ENCODE measurements around the gene C6orf132. TPM values are rescaled to one million over a fixed set of nuclear protein-coding genes. Genes with fewer than 3 reads are reported as not detected.

The C6orf132 gene
- total and polyA plus RNA-seq, 2 experiments from 2014 or later, result 3.2 to 5.2 TPM

DNA sequence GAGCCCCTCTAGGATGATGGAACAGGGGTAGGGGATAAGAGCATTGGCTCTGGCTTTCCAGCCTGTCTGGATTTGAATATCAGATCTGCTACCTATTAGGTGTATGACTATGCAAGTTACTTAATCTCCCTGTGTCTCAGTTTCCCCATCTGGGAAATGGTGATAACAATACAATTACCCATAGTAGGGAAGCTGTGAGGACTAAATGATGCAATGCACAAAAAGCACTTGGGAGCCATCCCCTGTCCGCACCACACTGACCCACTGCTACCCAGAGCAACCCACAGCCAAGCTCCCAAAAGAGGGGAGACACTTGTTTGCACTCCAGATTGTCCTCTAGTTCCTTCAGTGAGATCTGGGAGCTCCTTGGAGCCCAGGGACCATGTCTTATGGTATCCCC lies 30.1 kb downstream of the C6orf132 start:
- Histone ChIP-seq H3K27ac (no peak overlapping the region), H3K9me2 (ENCODE audit: insufficient read depth) (no peaks in the 10 kb centered on the region), H3K36me3 (ENCODE audit: low read depth) (no peaks in the 10 kb centered on the region), H4K20me1 (ENCODE audit: insufficient read depth) (no peaks in the 10 kb centered on the region), H2AFZ (no peak overlapping the region), H3K4me3 (no peak overlapping the region), H3K27me3 (replicated peaks; ENCODE audit: insufficient read depth) (no peaks in the 10 kb centered on the region), H3F3A (ENCODE audit: insufficient read depth) (no peaks in the 10 kb centered on the region), H3K9ac (no peak overlapping the region), H3K79me2 (ENCODE audit: insufficient read depth) (no peaks in the 10 kb centered on the region), H3K4me1 (ENCODE audit: insufficient read depth) (no peaks in the 10 kb centered on the region), H3K9me3 (ENCODE audit: low read depth) (no peaks in the 10 kb centered on the region), H3K4me2 (ENCODE audit: unreplicated experiment) (no peak overlapping the region)
- in situ Hi-C loops (cut with MboI), result no loop called here
- DNase-seq, result no peak
- no peak for TF ChIP-seq EZH2 (IDR thresholded peaks at IDR 0.05; ENCODE audit: insufficient read depth, poor library complexity, severe bottlenecking)
- no peak for TF ChIP-seq EZH2phosphoT487 (IDR thresholded peaks at IDR 0.05; ENCODE audit: insufficient read depth, low read depth)
- WGBS, 2 experiments (ENCODE audit: low coverage in 1 of 2, low lambda C conversion rate in 2 of 2, missing lambda C conversion rate in 2 of 2), result 96 to 100% methylated on average over 1 of the region's 1 CpG

DNA sequence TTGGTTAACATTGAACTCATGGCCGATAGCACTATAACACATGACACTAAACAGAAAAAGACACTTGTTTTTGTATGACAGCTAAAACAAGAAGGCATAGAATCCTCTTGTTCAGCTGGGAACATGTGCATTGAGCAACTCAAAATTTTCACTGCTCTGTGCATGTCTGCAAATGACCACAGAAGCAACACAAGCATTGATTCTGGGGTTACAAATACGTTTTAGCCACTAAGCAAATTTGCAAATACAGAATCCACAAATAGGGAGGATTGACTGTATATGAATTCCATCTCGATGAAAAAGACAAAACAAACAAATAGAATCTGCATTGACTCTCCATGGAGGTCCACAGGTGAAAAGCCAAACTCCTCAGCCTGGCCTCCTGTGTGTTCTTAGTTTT lies 31.7 kb downstream of the C6orf132 start:
- in situ Hi-C loops (cut with MboI), result no loop called here
- H2AFZ ChIP-seq, result no peak overlapping the region
- no peaks in the 10 kb centered on the region for H3K79me2 ChIP-seq (ENCODE audit: insufficient read depth)
- no peak overlapping the region for H3K4me3 ChIP-seq
- no peak overlapping the region for H3K27ac ChIP-seq
- no peaks in the 10 kb centered on the region for H3K27me3 ChIP-seq (replicated peaks; ENCODE audit: insufficient read depth)
- DNase-seq, result no peak
- no peak overlapping the region for H3K9ac ChIP-seq
- H3K4me2 ChIP-seq (ENCODE audit: unreplicated experiment), result no peak overlapping the region
- no peaks in the 10 kb centered on the region for H3K4me1 ChIP-seq (ENCODE audit: insufficient read depth)
- no peaks in the 10 kb centered on the region for H3F3A ChIP-seq (ENCODE audit: insufficient read depth)
- no peaks in the 10 kb centered on the region for H3K36me3 ChIP-seq (ENCODE audit: low read depth)
- H4K20me1 ChIP-seq (ENCODE audit: insufficient read depth), result no peaks in the 10 kb centered on the region
- H3K9me2 ChIP-seq (ENCODE audit: insufficient read depth), result no peaks in the 10 kb centered on the region
- no peak for TF ChIP-seq EZH2phosphoT487 (IDR thresholded peaks at IDR 0.05; ENCODE audit: insufficient read depth, low read depth)
- WGBS, 2 experiments (ENCODE audit: low coverage in 1 of 2, low lambda C conversion rate in 2 of 2, missing lambda C conversion rate in 2 of 2), result 84% methylated on average over 3 of the region's 3 CpGs
- H3K9me3 ChIP-seq (ENCODE audit: low read depth), result no peaks in the 10 kb centered on the region

DNA sequence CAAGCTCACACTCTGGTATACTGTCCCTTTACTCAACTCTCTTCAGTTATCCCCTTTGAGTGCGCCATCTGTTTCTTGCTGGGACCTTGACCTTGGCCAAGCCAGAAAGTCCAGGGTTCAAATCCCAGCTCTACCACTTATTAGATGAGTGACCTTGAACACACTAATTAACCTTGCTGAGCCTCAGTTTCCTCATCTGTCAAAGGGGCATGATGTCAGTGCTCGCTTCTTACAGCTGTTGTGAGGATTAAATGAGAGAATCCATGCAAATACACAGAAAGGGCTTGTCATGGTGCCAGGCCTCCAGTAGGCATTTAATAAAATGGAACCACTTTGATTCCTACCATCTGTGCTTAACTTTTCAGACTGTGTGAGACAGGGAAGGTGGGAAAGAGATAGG lies 34.3 kb downstream of the C6orf132 start:
- no peaks in the 10 kb centered on the region for H3K9me2 ChIP-seq (ENCODE audit: insufficient read depth)
- H3K27ac ChIP-seq, result no peak overlapping the region
- H3K36me3 ChIP-seq (ENCODE audit: low read depth), result no peaks in the 10 kb centered on the region
- no peaks in the 10 kb centered on the region for H3K27me3 ChIP-seq (replicated peaks; ENCODE audit: insufficient read depth)
- no peak overlapping the region for H2AFZ ChIP-seq
- TF ChIP-seq EZH2phosphoT487 (IDR thresholded peaks at IDR 0.05; ENCODE audit: insufficient read depth, low read depth), result no peak
- TF ChIP-seq EZH2 (IDR thresholded peaks at IDR 0.05; ENCODE audit: insufficient read depth, poor library complexity, severe bottlenecking), result no peak
- no peak overlapping the region for H3K4me3 ChIP-seq
- no peaks in the 10 kb centered on the region for H3F3A ChIP-seq (ENCODE audit: insufficient read depth)
- no peak overlapping the region for H3K9ac ChIP-seq
- in situ Hi-C loops (cut with MboI), result no loop called here
- no peaks in the 10 kb centered on the region for H3K9me3 ChIP-seq (ENCODE audit: low read depth)
- no peak for DNase-seq
- no peaks in the 10 kb centered on the region for H3K79me2 ChIP-seq (ENCODE audit: insufficient read depth)
- no peak overlapping the region for H3K4me2 ChIP-seq (ENCODE audit: unreplicated experiment)
- WGBS, 2 experiments (ENCODE audit: low coverage in 1 of 2, low lambda C conversion rate in 2 of 2, missing lambda C conversion rate in 2 of 2), result 93 to 100% methylated on average over 2 of the region's 2 CpGs
- no peaks in the 10 kb centered on the region for H4K20me1 ChIP-seq (ENCODE audit: insufficient read depth)
- H3K4me1 ChIP-seq (ENCODE audit: insufficient read depth), result no peaks in the 10 kb centered on the region

DNA sequence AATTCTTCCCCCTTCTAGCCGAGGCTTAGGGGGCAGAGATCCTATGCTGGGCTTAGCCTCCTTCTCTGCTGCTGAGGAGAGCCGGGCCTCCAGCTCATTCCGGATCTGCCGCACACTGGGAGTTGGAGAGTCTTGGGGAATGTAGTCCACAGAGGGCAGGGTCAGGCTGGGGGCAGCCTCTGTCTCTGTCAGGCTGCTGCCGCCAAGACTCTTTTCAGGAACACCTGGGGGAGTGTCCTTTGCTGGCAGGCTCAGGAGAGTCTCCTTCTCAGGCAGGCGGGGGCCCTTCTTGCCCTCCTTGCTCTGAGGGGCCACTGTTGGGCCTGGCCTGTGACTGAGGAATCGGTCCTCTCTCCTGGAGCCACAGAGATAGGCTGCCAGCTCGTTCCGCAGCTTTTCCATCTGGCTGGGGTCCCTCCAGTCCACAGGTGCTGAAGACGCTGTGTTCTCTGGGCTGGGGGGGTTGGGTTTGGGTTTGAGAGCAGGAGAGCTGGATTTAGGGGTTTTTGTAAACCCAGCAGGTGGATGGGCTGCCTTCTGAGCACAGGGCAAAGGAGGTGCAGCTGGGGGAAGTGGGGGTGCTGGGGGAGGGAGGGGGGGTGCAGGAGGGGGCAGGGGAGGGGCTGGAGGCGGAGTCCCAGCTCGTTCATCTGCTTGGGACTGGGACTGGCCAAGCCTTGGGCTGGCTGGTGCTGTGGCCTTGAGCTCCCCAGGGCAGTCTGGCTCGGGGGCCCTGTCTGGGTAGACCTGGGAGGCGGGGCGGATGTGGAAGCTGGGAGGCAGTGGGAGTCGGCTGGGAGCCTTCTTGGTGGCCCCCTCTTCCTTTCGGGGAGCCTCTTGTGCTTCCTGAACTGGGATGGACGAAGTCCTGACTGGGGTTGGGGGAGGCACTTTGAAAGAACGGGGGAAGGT lies 36.1 kb downstream of the C6orf132 start:
- in situ Hi-C loops (cut with MboI), result no loop called here
- Histone ChIP-seq H3K4me2 (ENCODE audit: unreplicated experiment) (no peak overlapping the region), H3K9me2 (ENCODE audit: insufficient read depth) (no peaks in the 10 kb centered on the region), H3K9ac (no peak overlapping the region), H4K20me1 (ENCODE audit: insufficient read depth) (no peaks in the 10 kb centered on the region), H3F3A (ENCODE audit: insufficient read depth) (peaks cover 9% of the 10 kb centered on the region), H3K27ac (no peak overlapping the region), H3K27me3 (replicated peaks; ENCODE audit: insufficient read depth) (no peaks in the 10 kb centered on the region), H2AFZ (no peak overlapping the region), H3K4me1 (ENCODE audit: insufficient read depth) (peaks cover 6% of the 10 kb centered on the region), H3K4me3 (no peak overlapping the region), H3K79me2 (ENCODE audit: insufficient read depth) (no peaks in the 10 kb centered on the region), H3K36me3 (ENCODE audit: low read depth) (no peaks in the 10 kb centered on the region), H3K9me3 (ENCODE audit: low read depth) (no peaks in the 10 kb centered on the region)
- 88 to 90% methylated on average over 17 of the region's 19 CpGs for WGBS, 2 experiments (ENCODE audit: low coverage in 1 of 2, low lambda C conversion rate in 2 of 2, missing lambda C conversion rate in 2 of 2)
- DNase-seq, result no peak
- TF ChIP-seq EZH2phosphoT487 (IDR thresholded peaks at IDR 0.05; ENCODE audit: insufficient read depth, low read depth) (no peak), EZH2 (IDR thresholded peaks at IDR 0.05; ENCODE audit: insufficient read depth, poor library complexity, severe bottlenecking) (no peak)

All from GM23248 (cell line).